IMR-90 (cell line): ENCODE data around the gene C16orf86.

Experiments
- BHLHE40 ChIP-seq: fragments of 150-350 bp; IDR thresholded peaks from 2 replicates; pipeline ENCODE4 v1.6.1; 2016; ENCODE audit warnings: mild to moderate bottlenecking, low read depth, low read length
- CEBPB ChIP-seq: IDR thresholded peaks from 2 replicates; pipeline ENCODE4 v1.6.1; 2012; ENCODE audit warnings: low read depth, low read length, improper control_type of control experiment
- CTCF ChIP-seq: conservative IDR thresholded peaks from 2 replicates; pipeline ENCODE4 v1.5.1; 2012; ENCODE audit warnings: mild to moderate bottlenecking, low read depth, low read length, improper control_type of control experiment
- ELK1 ChIP-seq: fragments of 150-350 bp; IDR thresholded peaks from 2 replicates; pipeline ENCODE4 v1.6.1; 2016; ENCODE audit warnings: low read depth, mild to moderate bottlenecking, low read length, moderate library complexity, borderline replicate concordance
- FOS ChIP-seq: fragments of 150-350 bp; IDR thresholded peaks from 2 replicates; pipeline ENCODE4 v1.6.1; 2016; ENCODE audit warnings: low read depth, low read length
- MAZ ChIP-seq: IDR thresholded peaks from 2 replicates; pipeline ENCODE4 v1.6.1; 2012; ENCODE audit warnings: low read depth, mild to moderate bottlenecking, low read length, improper control_type of control experiment, moderate library complexity, borderline replicate concordance
- POLR2A ChIP-seq: IDR thresholded peaks from 2 replicates; pipeline ENCODE4 v1.6.1; 2012; ENCODE audit warnings: mild to moderate bottlenecking, low read depth, low read length
- RAD21 ChIP-seq: IDR thresholded peaks from 2 replicates; pipeline ENCODE4 v1.6.1; 2012; ENCODE audit warnings: low read length, improper control_type of control experiment
- RFX5 ChIP-seq: IDR thresholded peaks from 2 replicates; pipeline ENCODE4 v1.8.0; 2012; ENCODE audit warnings: low read depth, mild to moderate bottlenecking, low read length, moderate library complexity
- SMC3 ChIP-seq: fragments of 150-350 bp; IDR thresholded peaks from 2 replicates; pipeline ENCODE4 v1.6.1; 2016; ENCODE audit warnings: low read depth, mild to moderate bottlenecking, antibody characterized with exemption, low read length, moderate library complexity
- USF2 ChIP-seq: fragments of 150-350 bp; IDR thresholded peaks from 2 replicates; pipeline ENCODE4 v1.6.1; 2017; ENCODE audit warnings: mild to moderate bottlenecking, antibody characterized with exemption, low read length, low read depth

- TF ChIP-seq POLR2A (no peak), CTCF (no peak), BHLHE40 (no peak), CEBPB (no peak), RFX5 (no peak), FOS (no peak), RAD21 (no peak), MAZ (no peak), SMC3 (no peak), ELK1 (no peak), USF2 (no peak)
Measured at GRCh38 chr16:67656344-67657016, 10.1 kb upstream of the C16orf86 start.
